HepG2 (cell line): ENCODE measurements around the gene NRG3. TPM values are rescaled to one million over a fixed set of nuclear protein-coding genes. Genes with fewer than 3 reads are reported as not detected.

Experiments used
- ATAC-seq: fragments of 200-7000 bp; cut with Tn5 transposase; 3 replicates; pipeline ENCODE4 v1.9.1; 2020; ENCODE audit warnings: mild to moderate bottlenecking, moderate library complexity
- BruUV-seq: library from RNA; stranded (reverse); fragments of 400-500 nt; replicated peaks from 2 replicates; lab custom pipeline; 2021; lab: Mats Ljungman, UMichigan
- CTCF ChIA-PET: fragments of 300-600 bp; formaldehyde crosslinking; extraction: SDS; loops from one replicate; lab custom pipeline; 2021; ENCODE audit warnings: low total read pairs, inconsistent platforms, low intra/inter-chr PET ratio; lab: Yijun Ruan, JAX
- POLR2A ChIA-PET: fragments of 350-600 bp; sonication (Branson Sonifier 250); formaldehyde crosslinking; loops from one replicate; lab custom pipeline; 2020; ENCODE audit warnings: antibody characterized with exemption, inconsistent platforms; lab: Yijun Ruan, JAX
- DNase-seq: peaks from one replicate; pipeline ENCODE4 v3.0.0-alpha.2; 2015; ENCODE audit warnings: low spot score
- FAIRE-seq: peaks from 3 replicates; lab custom pipeline; 2011; peaks lifted over from hg19 to GRCh38; lab: Jason Lieb, UNC
- H2AFZ ChIP-seq: one replicate; pipeline ENCODE4 v1.6.1; 2011; ENCODE audit warnings: low read length, inconsistent platforms
- H3K27ac ChIP-seq: fragments of 300-600 bp; 3 replicates; pipeline ENCODE4 v1.8.0; 2011; ENCODE audit warnings: mixed run types, mild to moderate bottlenecking, mixed read lengths, low read length, inconsistent platforms; ENCODE audit not compliant: insufficient read depth; ENCODE audit errors: extremely low read length
- H3K27me3 ChIP-seq, 2 experiments: fragments of 200-600 bp in 1 of 2; 2 replicates in 1 of 2; 3 replicates in 1 of 2; pipeline versions ENCODE4 v1.6.0 to v1.8.0; 2011; ENCODE audit warnings: low read length in 2 of 2, mild to moderate bottlenecking in 2 of 2, moderate library complexity in 2 of 2, inconsistent platforms in 1 of 2; ENCODE audit not compliant: insufficient read depth in 2 of 2, control insufficient read depth in 1 of 2
- H3K36me3 ChIP-seq, 2 experiments: fragments of 200-600 bp in 1 of 2; replicated peaks in 1 of 2; 2 replicates in 1 of 2; 3 replicates in 1 of 2; pipeline versions ENCODE4 v1.5.1 to v1.8.0; 2011; ENCODE audit warnings: low read length in 2 of 2, inconsistent platforms in 1 of 2; ENCODE audit not compliant: insufficient read depth in 2 of 2, control insufficient read depth in 1 of 2
- H3K4me1 ChIP-seq: 2 replicates; pipeline ENCODE4 v1.5.1; 2012; ENCODE audit warnings: low read length, inconsistent platforms; ENCODE audit not compliant: insufficient read depth
- H3K4me2 ChIP-seq: 2 replicates; pipeline ENCODE4 v1.6.0; 2011; ENCODE audit warnings: low read depth, low read length, inconsistent platforms
- H3K4me3 ChIP-seq, 3 experiments: fragments of 200-600 bp in 1 of 3; sonication (generic), shearing (Covaris generic) in 1 of 3; replicated peaks in 1 of 3; 2 replicates each; pipeline ENCODE4 v1.5.1; 2011 to 2016; ENCODE audit warnings: low read length in 3 of 3, inconsistent platforms in 2 of 3, low read depth in 2 of 3, mild to moderate bottlenecking in 2 of 3, control low read depth in 1 of 3, mixed read lengths in 1 of 3; ENCODE audit not compliant: insufficient read depth in 1 of 3
- H3K79me2 ChIP-seq: one replicate; pipeline ENCODE4 v1.6.1; 2011; ENCODE audit warnings: low read length, inconsistent platforms; ENCODE audit not compliant: insufficient read depth
- H3K9ac ChIP-seq: 2 replicates; pipeline ENCODE4 v1.6.0; 2011; ENCODE audit warnings: mild to moderate bottlenecking, low read depth, low read length, inconsistent platforms; ENCODE audit not compliant: insufficient read depth
- H3K9me3 ChIP-seq: 2 replicates; pipeline ENCODE4 v1.5.1; 2012; ENCODE audit warnings: mild to moderate bottlenecking, low read length
- H4K20me1 ChIP-seq: 2 replicates; pipeline ENCODE4 v1.6.0; 2011; ENCODE audit warnings: inconsistent platforms, mild to moderate bottlenecking, low read length, moderate library complexity; ENCODE audit not compliant: insufficient read depth
- GABPB1 ChIP-seq: IDR thresholded peaks from 2 replicates; pipeline ENCODE4 v1.6.1; 2016; ENCODE audit warnings: mild to moderate bottlenecking, missing genetic modification reagents, moderate library complexity, missing compliant biosample characterization
- GFI1 ChIP-seq: sonication (generic); formaldehyde crosslinking; IDR thresholded peaks from 2 replicates; pipeline ENCODE4 v1.5.0; 2020; ENCODE audit warnings: missing genetic modification reagents, mild to moderate bottlenecking, borderline replicate concordance
- GTF3A ChIP-seq: sonication (generic); formaldehyde crosslinking; conservative IDR thresholded peaks from 2 replicates; pipeline ENCODE4 v1.4.0; 2020; ENCODE audit warnings: mild to moderate bottlenecking, missing genetic modification reagents
- MATR3 ChIP-seq: sonication (generic); formaldehyde crosslinking; IDR thresholded peaks from 2 replicates; pipeline ENCODE4 v1.4.0; 2020; ENCODE audit warnings: missing genetic modification reagents
- MYNN ChIP-seq: sonication (generic); formaldehyde crosslinking; IDR thresholded peaks from 2 replicates; pipeline ENCODE4 v1.4.0; 2020; ENCODE audit warnings: mild to moderate bottlenecking, low read depth, missing genetic modification reagents
- RBAK ChIP-seq: sonication (generic); formaldehyde crosslinking; IDR thresholded peaks from 2 replicates; pipeline ENCODE4 v1.5.1; 2020; ENCODE audit warnings: mild to moderate bottlenecking, missing genetic modification reagents
- ZMYM4 ChIP-seq: sonication (generic); formaldehyde crosslinking; IDR thresholded peaks from 2 replicates; pipeline ENCODE4 v1.8.1; 2023; ENCODE audit warnings: mild to moderate bottlenecking, missing genetic modification reagents
- ZNF782 ChIP-seq: sonication (generic); formaldehyde crosslinking; IDR thresholded peaks from 2 replicates; pipeline ENCODE4 v1.4.0; 2020; ENCODE audit warnings: missing genetic modification reagents, mild to moderate bottlenecking, borderline replicate concordance
- ZNF816 ChIP-seq: sonication (generic); formaldehyde crosslinking; IDR thresholded peaks from 2 replicates; pipeline ENCODE4 v1.8.0; 2022; ENCODE audit warnings: missing genetic modification reagents, mild to moderate bottlenecking, borderline replicate concordance
- WGBS: methylation state at CpG from one replicate; pipeline ENCODE4 v1.1.6; 2017; ENCODE audit warnings: low lambda C conversion rate; 5-methylcytosine and 5-hydroxymethylcytosine counted together
- in situ Hi-C: cut with HindIII; loops from 2 replicates; pipeline ENCODE4 v1.10.0; 2017; ENCODE audit warnings: low pct_unique_long_range_greater_than_20kb; ENCODE audit not compliant: extremely low pct_ligation_motif_present
- intact Hi-C: fragments of 100-400 bp; cut with micrococcal nuclease; formaldehyde crosslinking; loops from one replicate; pipeline ENCODE4 v1.10.0; 2022; ENCODE audit not compliant: unreplicated experiment
- polyA plus RNA-seq, 8 experiments: library from polyadenylated mRNA; depleted of rRNA in 3 of 8; stranded (reverse) in 7 of 8; unstranded in 1 of 8; fragments of >200 nt; fragmentation: Illumina TruSeq in 4 of 8; extraction: Trizol in 4 of 8; gene quantifications; 2 replicates each; pipeline versions ENCODE4 v1.2.1 to v1.2.3, GENCODE V29; 2011 to 2016; ENCODE audit warnings: low read depth in 4 of 8, missing spikeins in 1 of 8, mixed read lengths in 1 of 8; ENCODE audit not compliant: insufficient read depth in 1 of 8
- total RNA-seq, 5 experiments: library from RNA; depleted of rRNA; stranded (reverse); fragments of >200 nt; fragmentation: Illumina TruSeq; extraction: Trizol; gene quantifications; 2 replicates each; pipeline ENCODE4 v1.2.3, GENCODE V29; 2016; ENCODE audit warnings: low read depth in 1 of 5

NRG3 gene
- total and polyA plus RNA-seq, 2 of the 13 experiments (the other 11 are each of a cell fraction or from before 2014, with no cell fraction given): not detected

- H3K4me2 ChIP-seq: no peak overlapping the region
- no peak overlapping the region for H3K9ac ChIP-seq
- TF ChIP-seq ZNF816 (CRISPR knock-in tag): no peak
- no peak for TF ChIP-seq GTF3A
- TF ChIP-seq GFI1 (CRISPR knock-in tag): no peak
- TF ChIP-seq RBAK (CRISPR knock-in tag): no peak
- no peak for TF ChIP-seq MATR3 (CRISPR knock-in tag)
- no peak for TF ChIP-seq GABPB1 (CRISPR knock-in tag)
- no peak for TF ChIP-seq ZNF782 (CRISPR knock-in tag)
- TF ChIP-seq MYNN (CRISPR knock-in tag): no peak
- no peak for TF ChIP-seq ZMYM4 (CRISPR knock-in tag)
- H2AFZ ChIP-seq: no peak overlapping the region
- H3K36me3 ChIP-seq: no peaks in the 10 kb centered on the region
- no TSS peak for BruUV-seq
- H4K20me1 ChIP-seq: no peaks in the 10 kb centered on the region
- POLR2A ChIA-PET: no interaction called here
- CTCF ChIA-PET: no interaction called here
- FAIRE-seq (no peak), ATAC-seq (no peak), DNase-seq (no peak)
- peaks cover 99% of the 10 kb centered on the region for H3K9me3 ChIP-seq
- no peaks in the 10 kb centered on the region for H3K79me2 ChIP-seq
- WGBS: 32% methylated on average over 1 of the region's 1 CpG
- no peak overlapping the region for H3K27ac ChIP-seq
- no peak overlapping the region for H3K4me3 ChIP-seq
- intact Hi-C loops: no loop called here
- no peaks in the 10 kb centered on the region for H3K4me1 ChIP-seq
- H3K27me3 ChIP-seq: no peaks in the 10 kb centered on the region
- in situ Hi-C loops: no loop called here
Observed at GRCh38 chr10:82468453-82468852, 593.5 kb downstream of the NRG3 start.
